ENCODE results near the gene TPCN1. TPM values are rescaled to one million over a fixed set of nuclear protein-coding genes. Genes with fewer than 3 reads are reported as not detected.

The TPCN1 gene
- total and polyA plus RNA-seq, 2 experiments from 2014 or later, result 14.4 to 16.2 TPM

- TF ChIP-seq ZNF462 (CRISPR knock-in tag; IDR thresholded peaks at IDR 0.05) (no peak), NANOG (IDR thresholded peaks at IDR 0.05; ENCODE audit: borderline replicate concordance) (no peak)
Measured at GRCh38 chr12:113174461-113175384, 46.5 kb upstream of the TPCN1 start (continued).

GRCh38 chr12:113179023-113179422 lies 42.2 kb upstream of the TPCN1 start:
- Histone ChIP-seq H3K4me3 (no peak overlapping the region), H3K27ac (ENCODE audit: low read depth) (no peak overlapping the region), H4K20me1 (replicated peaks; ENCODE audit: insufficient read depth) (peaks cover 23% of the 10 kb centered on the region), H3F3A (replicated peaks; ENCODE audit: low read depth) (peaks cover 3% of the 10 kb centered on the region; the same call in 1 of the 2 replicates), H3K36me3 (ENCODE audit: insufficient read depth) (peaks cover 25% of the 10 kb centered on the region), H3K9me2 (ENCODE audit: insufficient read depth) (no peaks in the 10 kb centered on the region), H3K4me1 (ENCODE audit: insufficient read depth) (no peaks in the 10 kb centered on the region), H3K27me3 (ENCODE audit: insufficient read depth) (no peaks in the 10 kb centered on the region), H2AFZ (no peak overlapping the region), H3K79me2 (replicated peaks; ENCODE audit: insufficient read depth) (peaks cover 28% of the 10 kb centered on the region), H3K4me2 (no peak overlapping the region)
- DNase-seq (ENCODE audit: low spot score) (no peak), ATAC-seq (no peak)
- no peak for TF ChIP-seq EZH2 (IDR thresholded peaks at IDR 0.05; ENCODE audit: low read depth, unreplicated experiment)
- TF ChIP-seq ZNF114 (CRISPR knock-in tag; IDR thresholded peaks at IDR 0.05), result no peak
- TF ChIP-seq POLR2AphosphoS5 (IDR thresholded peaks at IDR 0.05; ENCODE audit: low read depth), result no peak
- no peak for TF ChIP-seq ZNF331 (CRISPR knock-in tag; IDR thresholded peaks at IDR 0.05; ENCODE audit: low read depth)
- TF ChIP-seq NANOG (IDR thresholded peaks at IDR 0.05; ENCODE audit: borderline replicate concordance), result no peak
- TF ChIP-seq REST (IDR thresholded peaks at IDR 0.05; ENCODE audit: unreplicated experiment), result no peak
- TF ChIP-seq CREB1 (CRISPR knock-in tag; IDR thresholded peaks at IDR 0.05; ENCODE audit: low read depth), result no peak
- no peak for TF ChIP-seq EZH2phosphoT487 (IDR thresholded peaks at IDR 0.05; ENCODE audit: unreplicated experiment)
- no peak for TF ChIP-seq STAT1 (IDR thresholded peaks at IDR 0.05; ENCODE audit: unreplicated experiment)
- no peak overlapping the region for H3K4me3 Mint-ChIP-seq
- H3K9me3 Mint-ChIP-seq, result no peaks in the 10 kb centered on the region
- peaks cover 9% of the 10 kb centered on the region for H3K27me3 Mint-ChIP-seq (ENCODE audit: insufficient read depth, low read depth, poor library complexity)
- no peak overlapping the region for H3K27ac Mint-ChIP-seq
- no peaks in the 10 kb centered on the region for H3K4me1 Mint-ChIP-seq
- peaks cover 68% of the 10 kb centered on the region for H3K36me3 Mint-ChIP-seq (ENCODE audit: low read depth)
